GM10266 (cell line): ENCODE data around the gene FPGS.
A peak's percentile ranks its signal among the peaks of the same experiment; 100 is the strongest.

Source experiments
- DNase-seq: peaks from one replicate; pipeline ENCODE4 v3.0.0; 2012; ENCODE audit errors: extremely low spot score
- CTCF ChIP-seq: IDR thresholded peaks from 2 replicates; pipeline ENCODE4 v1.5.1; 2012; ENCODE audit warnings: mild to moderate bottlenecking, low read depth; ENCODE audit not compliant: control insufficient read depth, insufficient read depth; ENCODE audit errors: missing control alignments

Gene FPGS

GRCh38 chr9:127772603-127773002 lies 30.1 kb upstream of the FPGS start:
- TF ChIP-seq CTCF = no peak
- DNase-seq = no peak

DNA sequence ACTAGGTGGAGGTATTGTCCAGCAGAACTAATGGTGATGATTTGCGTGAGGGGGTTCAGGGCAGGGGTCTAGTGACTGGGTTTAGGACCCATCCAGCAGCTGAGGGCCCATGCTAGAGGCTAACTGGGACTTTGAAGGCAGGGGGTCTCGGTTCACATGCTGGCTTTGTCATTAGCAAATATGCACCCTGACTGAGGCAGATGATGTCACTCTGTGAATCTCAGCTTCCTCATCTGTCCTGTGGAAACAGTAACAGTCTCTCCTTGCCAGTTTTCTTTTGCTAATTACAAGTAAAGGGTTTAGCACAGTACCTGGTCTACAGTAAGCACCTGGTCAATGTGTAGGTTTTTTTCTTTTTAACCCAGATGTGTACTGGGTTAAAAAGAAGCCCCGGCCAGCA lies 29.4 kb upstream of the FPGS start:
- DNase-seq = no peak
- no peak for TF ChIP-seq CTCF

GRCh38 chr9:127773981-127774380 lies 28.7 kb upstream of the FPGS start:
- DNase-seq = no peak
- TF ChIP-seq CTCF = no peak

GRCh38 chr9:127776195-127776923 lies 26.3 kb upstream of the FPGS start:
- no peak for TF ChIP-seq CTCF
- peak; percentile 79 for DNase-seq

- no peak for TF ChIP-seq CTCF
- no peak for DNase-seq
These were observed 25.8 kb upstream of the FPGS start for GRCh38 chr9:127776924-127777289.

DNA sequence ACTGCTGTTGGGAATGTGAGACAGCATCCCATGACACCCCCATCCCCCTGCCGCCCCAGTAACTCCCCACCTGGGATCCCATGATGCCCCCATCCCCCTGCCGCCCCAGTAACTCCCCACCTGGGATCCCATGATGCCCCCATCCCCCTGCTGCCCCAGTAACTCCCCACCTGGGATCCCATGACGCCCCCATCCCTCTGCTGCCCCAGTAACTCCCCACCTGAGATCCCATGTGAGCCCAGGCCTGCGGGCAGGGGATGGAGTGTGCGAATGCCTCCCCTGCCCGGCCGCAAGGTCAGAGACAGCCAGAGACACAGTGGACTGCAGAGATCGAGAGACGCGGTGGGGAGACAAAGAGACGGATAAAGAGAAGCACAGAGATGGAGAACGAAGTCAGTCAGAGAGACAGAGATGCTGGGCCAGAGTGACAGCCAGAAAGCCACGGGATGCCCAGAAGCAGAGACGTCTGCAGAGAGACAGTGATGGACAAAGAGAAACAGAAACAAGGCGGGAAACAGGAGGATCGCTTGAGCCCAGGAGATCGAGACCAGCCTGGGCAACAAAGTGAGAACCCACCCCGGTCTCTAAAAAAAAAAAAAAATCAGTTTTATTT lies 25.2 kb upstream of the FPGS start:
- no peak for TF ChIP-seq CTCF
- no peak for DNase-seq
